Measurements from ENCODE around the gene FOXO3. TPM values are rescaled to one million over a fixed set of nuclear protein-coding genes. Genes with fewer than 3 reads are reported as not detected.

FOXO3 gene
- total RNA-seq, 1 donor from 2014 or later, result 13.7 TPM

DNA sequence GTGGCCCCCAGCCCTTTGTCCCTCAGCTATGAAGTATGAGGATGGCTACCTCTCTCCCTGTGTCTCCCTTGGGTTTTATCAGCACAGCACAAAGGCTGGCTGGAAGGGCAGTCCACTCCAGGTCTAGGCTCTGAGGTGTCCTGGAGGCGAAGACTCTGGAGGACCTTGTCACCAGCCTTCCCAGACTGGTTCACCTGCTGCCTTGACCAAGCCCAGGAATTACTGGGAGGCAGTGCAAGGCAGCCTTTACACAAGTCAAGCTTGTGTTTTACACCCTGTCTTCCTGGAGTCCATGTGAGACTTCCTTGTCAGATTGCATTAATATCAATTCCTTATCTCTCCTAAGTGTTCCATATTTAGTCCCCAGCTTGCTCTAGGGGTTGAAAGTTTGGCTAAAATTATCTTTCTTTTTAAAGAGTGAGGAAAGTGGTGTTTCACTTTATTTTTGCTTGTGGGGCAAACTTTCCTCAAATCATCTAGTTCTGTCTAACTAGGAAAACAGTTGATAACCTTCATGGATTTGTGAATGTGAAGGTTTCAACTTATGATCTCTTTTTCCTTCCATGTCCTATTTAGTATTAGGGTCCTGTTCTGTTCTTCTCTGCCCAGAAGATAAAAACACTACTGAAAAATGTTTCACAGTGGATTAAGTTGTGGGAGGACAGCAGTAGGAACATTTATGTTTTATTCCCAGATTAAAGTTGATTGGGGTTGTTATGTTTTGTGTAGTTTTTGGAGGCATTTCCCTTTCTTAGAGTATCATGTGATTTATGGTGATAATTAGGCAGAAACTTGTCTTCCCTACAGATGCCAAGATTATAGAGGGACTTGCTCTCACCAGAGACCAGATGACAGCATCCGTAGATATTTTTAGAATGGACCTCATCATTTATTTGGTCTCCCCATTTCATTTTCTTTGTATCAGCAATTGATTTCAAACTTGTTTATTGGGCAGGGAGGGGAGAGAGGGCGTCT is 114.8 kb downstream of the FOXO3 start:
- Histone ChIP-seq H3K27ac (no peak overlapping the region), H3K36me3 (no peaks in the 10 kb centered on the region), H2AFZ (replicated peaks) (no peak overlapping the region), H4K20me1 (ENCODE audit: low read depth) (peaks cover 30% of the 10 kb centered on the region), H3K79me2 (ENCODE audit: low read depth) (peaks cover 4% of the 10 kb centered on the region), H3K27me3 (no peaks in the 10 kb centered on the region), H3K9me3 (ENCODE audit: low read depth) (no peaks in the 10 kb centered on the region), H3K9ac (no peak overlapping the region), H3K4me1 (no peaks in the 10 kb centered on the region), H3F3A (ENCODE audit: low read depth) (no peaks in the 10 kb centered on the region), H3K4me3 (no peak overlapping the region), H3K4me2 (no peak overlapping the region)
- Mint-ChIP-seq H3K9me3 (no peaks in the 10 kb centered on the region), H3K27ac (no peak overlapping the region), H3K4me3 (no peak overlapping the region), H3K27me3 (ENCODE audit: insufficient read depth, low read depth) (peaks cover 4% of the 10 kb centered on the region), H3K4me1 (peaks cover 3% of the 10 kb centered on the region), H3K36me3 (peaks cover 3% of the 10 kb centered on the region)
- TF ChIP-seq, protein P1, sequence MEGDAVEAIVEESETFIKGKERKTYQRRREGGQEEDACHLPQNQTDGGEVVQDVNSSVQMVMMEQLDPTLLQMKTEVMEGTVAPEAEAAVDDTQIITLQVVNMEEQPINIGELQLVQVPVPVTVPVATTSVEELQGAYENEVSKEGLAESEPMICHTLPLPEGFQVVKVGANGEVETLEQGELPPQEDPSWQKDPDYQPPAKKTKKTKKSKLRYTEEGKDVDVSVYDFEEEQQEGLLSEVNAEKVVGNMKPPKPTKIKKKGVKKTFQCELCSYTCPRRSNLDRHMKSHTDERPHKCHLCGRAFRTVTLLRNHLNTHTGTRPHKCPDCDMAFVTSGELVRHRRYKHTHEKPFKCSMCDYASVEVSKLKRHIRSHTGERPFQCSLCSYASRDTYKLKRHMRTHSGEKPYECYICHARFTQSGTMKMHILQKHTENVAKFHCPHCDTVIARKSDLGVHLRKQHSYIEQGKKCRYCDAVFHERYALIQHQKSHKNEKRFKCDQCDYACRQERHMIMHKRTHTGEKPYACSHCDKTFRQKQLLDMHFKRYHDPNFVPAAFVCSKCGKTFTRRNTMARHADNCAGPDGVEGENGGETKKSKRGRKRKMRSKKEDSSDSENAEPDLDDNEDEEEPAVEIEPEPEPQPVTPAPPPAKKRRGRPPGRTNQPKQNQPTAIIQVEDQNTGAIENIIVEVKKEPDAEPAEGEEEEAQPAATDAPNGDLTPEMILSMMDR (IDR thresholded peaks at IDR 0.05), result no peak
- TF ChIP-seq EZH2phosphoT487 (IDR thresholded peaks at IDR 0.05) (no peak), EZH2 (IDR thresholded peaks at IDR 0.05) (no peak)
- no peak for DNase-seq (ENCODE audit: low spot score)

DNA sequence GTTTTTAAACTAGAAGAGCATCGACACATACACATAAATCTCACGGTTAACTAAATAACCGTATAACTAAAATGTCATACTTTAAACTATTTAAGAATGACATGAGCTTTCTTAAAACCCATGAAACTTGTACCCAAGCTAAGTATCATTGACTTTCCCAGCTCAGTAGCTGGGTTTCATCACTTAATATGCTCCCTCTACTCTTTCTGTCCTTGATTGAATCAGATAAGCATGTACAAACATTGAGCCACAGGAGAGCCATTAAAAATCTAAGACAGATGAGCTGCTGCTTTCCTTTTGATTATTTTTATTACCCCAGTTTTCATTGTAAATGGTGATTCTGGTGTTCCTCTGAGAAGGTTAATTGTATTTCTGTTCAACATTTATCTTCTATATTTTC is 115.8 kb downstream of the FOXO3 start:
- no peaks in the 10 kb centered on the region for H3K27me3 ChIP-seq
- H3K4me1 Mint-ChIP-seq, result peaks cover 3% of the 10 kb centered on the region
- H3K36me3 Mint-ChIP-seq, result peaks cover 3% of the 10 kb centered on the region
- no peaks in the 10 kb centered on the region for H3K36me3 ChIP-seq
- no peak overlapping the region for H3K4me2 ChIP-seq
- no peak overlapping the region for H3K4me3 Mint-ChIP-seq
- no peak overlapping the region for H3K27ac Mint-ChIP-seq
- H3K9me3 Mint-ChIP-seq, result no peaks in the 10 kb centered on the region
- no peak for DNase-seq (ENCODE audit: low spot score)
- no peaks in the 10 kb centered on the region for H3K4me1 ChIP-seq
- no peaks in the 10 kb centered on the region for H3F3A ChIP-seq (ENCODE audit: low read depth)
- H3K4me3 ChIP-seq, result no peak overlapping the region
- no peak overlapping the region for H3K27ac ChIP-seq
- H3K9me3 ChIP-seq (ENCODE audit: low read depth), result no peaks in the 10 kb centered on the region
- H3K79me2 ChIP-seq (ENCODE audit: low read depth), result no peaks in the 10 kb centered on the region
- H2AFZ ChIP-seq (replicated peaks), result no peak overlapping the region
- H4K20me1 ChIP-seq (ENCODE audit: low read depth), result peaks cover 29% of the 10 kb centered on the region
- no peak overlapping the region for H3K9ac ChIP-seq
- H3K27me3 Mint-ChIP-seq (ENCODE audit: insufficient read depth, low read depth), result peaks cover 4% of the 10 kb centered on the region
- TF ChIP-seq EZH2phosphoT487 (IDR thresholded peaks at IDR 0.05), result no peak
- TF ChIP-seq EZH2 (IDR thresholded peaks at IDR 0.05), result no peak
- TF ChIP-seq, protein P1 (IDR thresholded peaks at IDR 0.05), result no peak

DNA sequence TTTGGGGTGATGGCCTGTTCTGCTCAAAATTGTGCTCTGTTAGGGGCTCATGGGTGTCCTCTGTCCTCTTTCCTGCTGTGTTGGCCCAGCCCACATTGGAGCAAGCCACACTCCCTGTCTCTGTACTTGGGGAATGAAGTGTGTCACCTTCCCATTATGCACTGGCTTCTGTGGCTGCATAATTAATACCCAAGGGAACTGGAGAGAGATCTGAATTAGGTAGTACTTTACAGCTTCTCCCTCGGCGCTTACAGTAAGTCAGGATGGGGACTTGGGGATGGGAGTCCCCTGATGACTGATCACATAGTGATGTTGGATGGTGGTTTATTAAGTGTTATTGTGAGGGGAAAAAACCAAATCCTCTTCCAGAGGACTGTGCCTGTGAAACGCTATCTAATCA is 116.6 kb downstream of the FOXO3 start:
- Histone ChIP-seq H3K9ac (no peak overlapping the region), H4K20me1 (ENCODE audit: low read depth) (peaks cover 21% of the 10 kb centered on the region), H3K36me3 (no peaks in the 10 kb centered on the region), H3K79me2 (ENCODE audit: low read depth) (no peaks in the 10 kb centered on the region), H3K27ac (no peak overlapping the region), H3K27me3 (no peaks in the 10 kb centered on the region), H3K4me3 (no peak overlapping the region), H3K4me1 (no peaks in the 10 kb centered on the region), H3K9me3 (ENCODE audit: low read depth) (no peaks in the 10 kb centered on the region), H3K4me2 (no peak overlapping the region), H2AFZ (replicated peaks) (no peak overlapping the region), H3F3A (ENCODE audit: low read depth) (no peaks in the 10 kb centered on the region)
- H3K4me1 Mint-ChIP-seq, result peaks cover 3% of the 10 kb centered on the region
- DNase-seq (ENCODE audit: low spot score), result no peak
- H3K27me3 Mint-ChIP-seq (ENCODE audit: insufficient read depth, low read depth), result peaks cover 4% of the 10 kb centered on the region
- no peaks in the 10 kb centered on the region for H3K9me3 Mint-ChIP-seq
- H3K27ac Mint-ChIP-seq, result no peak overlapping the region
- peaks cover 3% of the 10 kb centered on the region for H3K36me3 Mint-ChIP-seq
- TF ChIP-seq EZH2 (IDR thresholded peaks at IDR 0.05) (no peak), EZH2phosphoT487 (IDR thresholded peaks at IDR 0.05) (no peak)
- TF ChIP-seq, protein P1 (IDR thresholded peaks at IDR 0.05), result no peak
- H3K4me3 Mint-ChIP-seq, result no peak overlapping the region

All from neural progenitor cell (in vitro differentiated cells).